Gastrocnemius medialis (tissue), 4 donors: ENCODE results near the gene AMOT. TPM values are rescaled to one million over a fixed set of nuclear protein-coding genes. Genes with fewer than 3 reads are reported as not detected.

Experiments used
- ATAC-seq, 2 donors: fragments of 150-250 bp; one replicate each; pipeline ENCODE4 v1.9.1; 2016
- DNase-seq, 2 donors: peaks; one replicate each; pipeline ENCODE4 v3.0.0-alpha.2; 2019
- H3K27ac ChIP-seq, 4 donors: fragments of 200-600 bp; sonication (generic); 1 replicate in 1 of 4; 2 replicates in 3 of 4; pipeline ENCODE4 v1.5.1; 2016 to 2018; ENCODE audit warnings: mild to moderate bottlenecking in 2 of 4, moderate library complexity in 1 of 4
- H3K27me3 ChIP-seq, 3 donors: fragments of 200-600 bp; sonication (generic) in 2 of 3; 1 replicate in 1 of 3; 2 replicates in 2 of 3; pipeline versions ENCODE4 v1.5.1 to v1.6.0; 2016 to 2019; ENCODE audit warnings: mild to moderate bottlenecking in 1 of 3, moderate library complexity in 1 of 3
- H3K36me3 ChIP-seq, 2 donors: fragments of 200-600 bp; sonication (generic) in 1 of 2; one replicate each; pipeline ENCODE4 v1.5.1; 2017 to 2018
- H3K4me1 ChIP-seq, 2 donors: fragments of 200-600 bp; sonication (generic) in 1 of 2; one replicate each; pipeline ENCODE4 v1.5.1; 2016 to 2017; ENCODE audit warnings: mild to moderate bottlenecking in 2 of 2
- H3K4me3 ChIP-seq, 4 donors: fragments of 200-600 bp; sonication (generic) in 3 of 4; 1 replicate in 1 of 4; 2 replicates in 3 of 4; pipeline ENCODE4 v1.5.1; 2016 to 2019; ENCODE audit warnings: mild to moderate bottlenecking in 2 of 4
- H3K9me3 ChIP-seq, 3 donors: fragments of 200-600 bp; sonication (generic) in 2 of 3; 1 replicate in 1 of 3; 2 replicates in 2 of 3; pipeline ENCODE4 v1.5.1; 2016 to 2019
- POLR2A ChIP-seq, 2 donors: fragments of 450-650 bp; IDR thresholded peaks; one replicate each; pipeline ENCODE4 v1.6.1; 2017; ENCODE audit warnings: antibody characterized with exemption in 2 of 2, mild to moderate bottlenecking in 2 of 2, moderate library complexity in 2 of 2
- in situ Hi-C, 4 donors: fragments of 200-750 bp; cut with MboI; loops; one replicate each; pipeline versions ENCODE4 v1.15.0 to v1.8.0; 2017; ENCODE audit warnings: low sequenced_read_pairs in 4 of 4
- intact Hi-C: fragments of 100-400 bp; cut with DNase I; formaldehyde crosslinking; loops from one replicate; pipeline ENCODE4 v1.15.1; 2023; ENCODE audit warnings: low total_unique reads
- total RNA-seq, 4 donors: library from RNA; depleted of rRNA; stranded (reverse); fragments of >200 nt; gene quantifications; one replicate each; pipeline versions ENCODE4 v1.1.0 to v1.2.3, GENCODE V29; 2016
- TF ChIP-seq, protein P1 (sequence below), 5 experiments: fragments of 450-650 bp in 3 of 5; fragments of 200-600 bp in 2 of 5; sonication (generic) in 2 of 5; IDR thresholded peaks in 4 of 5; conservative IDR thresholded peaks in 1 of 5; 1 replicate in 4 of 5; 2 replicates in 1 of 5; pipeline ENCODE4 v1.5.1; 2016 to 2019; ENCODE audit warnings: antibody characterized with exemption in 5 of 5, mild to moderate bottlenecking in 3 of 5, moderate library complexity in 3 of 5

AMOT gene
- total RNA-seq, 4 donors from 2014 or later: 10.2 to 48.1 (median 22.4) TPM

DNA sequence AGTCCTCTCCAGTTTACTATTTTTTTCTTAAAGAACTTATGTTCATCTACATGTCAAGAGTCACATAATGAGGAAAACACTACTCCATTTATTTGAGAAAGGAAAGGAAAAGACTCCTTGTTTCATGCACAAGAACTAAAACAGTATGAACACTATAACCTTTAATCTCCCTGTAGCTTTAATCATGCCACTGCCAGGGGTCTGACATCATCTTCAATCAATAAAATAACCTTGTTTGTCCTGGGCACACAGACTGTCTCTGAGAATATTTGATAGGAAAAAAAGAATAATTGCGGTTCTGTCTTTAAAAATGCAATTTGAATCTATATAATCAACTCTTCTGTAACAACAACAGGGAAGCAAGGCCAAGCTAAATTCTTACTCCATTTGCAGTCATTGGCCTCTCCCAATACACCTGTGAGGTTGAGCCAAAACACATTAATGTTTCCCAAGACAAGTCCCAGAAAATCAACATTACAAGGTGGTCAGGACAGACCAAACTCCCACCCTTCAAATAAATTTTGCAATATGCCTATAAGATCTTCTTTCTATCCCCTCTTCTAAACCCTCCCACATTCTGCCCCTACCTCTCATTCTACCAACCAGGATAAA lies 13.2 kb downstream of the AMOT start:
- H3K4me3 ChIP-seq: no peak overlapping the region
- intact Hi-C loops: no loop called here
- H3K4me1 ChIP-seq: peaks cover 16 to 18% of the 10 kb centered on the region in 2 donors
- no peak for ATAC-seq
- TF ChIP-seq, protein P1, sequence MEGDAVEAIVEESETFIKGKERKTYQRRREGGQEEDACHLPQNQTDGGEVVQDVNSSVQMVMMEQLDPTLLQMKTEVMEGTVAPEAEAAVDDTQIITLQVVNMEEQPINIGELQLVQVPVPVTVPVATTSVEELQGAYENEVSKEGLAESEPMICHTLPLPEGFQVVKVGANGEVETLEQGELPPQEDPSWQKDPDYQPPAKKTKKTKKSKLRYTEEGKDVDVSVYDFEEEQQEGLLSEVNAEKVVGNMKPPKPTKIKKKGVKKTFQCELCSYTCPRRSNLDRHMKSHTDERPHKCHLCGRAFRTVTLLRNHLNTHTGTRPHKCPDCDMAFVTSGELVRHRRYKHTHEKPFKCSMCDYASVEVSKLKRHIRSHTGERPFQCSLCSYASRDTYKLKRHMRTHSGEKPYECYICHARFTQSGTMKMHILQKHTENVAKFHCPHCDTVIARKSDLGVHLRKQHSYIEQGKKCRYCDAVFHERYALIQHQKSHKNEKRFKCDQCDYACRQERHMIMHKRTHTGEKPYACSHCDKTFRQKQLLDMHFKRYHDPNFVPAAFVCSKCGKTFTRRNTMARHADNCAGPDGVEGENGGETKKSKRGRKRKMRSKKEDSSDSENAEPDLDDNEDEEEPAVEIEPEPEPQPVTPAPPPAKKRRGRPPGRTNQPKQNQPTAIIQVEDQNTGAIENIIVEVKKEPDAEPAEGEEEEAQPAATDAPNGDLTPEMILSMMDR (IDR thresholded peaks at IDR 0.05 in 4 of 5, conservative IDR thresholded peaks at IDR 0.05 in 1 of 5): no peak
- TF ChIP-seq POLR2A (IDR thresholded peaks at IDR 0.05): no peak
- no peak overlapping the region for H3K27ac ChIP-seq
- DNase-seq: no peak
- no peaks in the 10 kb centered on the region for H3K9me3 ChIP-seq
- in situ Hi-C loops: no loop called here
- H3K36me3 ChIP-seq: no peaks in the 10 kb centered on the region
- no peaks in the 10 kb centered on the region for H3K27me3 ChIP-seq

DNA sequence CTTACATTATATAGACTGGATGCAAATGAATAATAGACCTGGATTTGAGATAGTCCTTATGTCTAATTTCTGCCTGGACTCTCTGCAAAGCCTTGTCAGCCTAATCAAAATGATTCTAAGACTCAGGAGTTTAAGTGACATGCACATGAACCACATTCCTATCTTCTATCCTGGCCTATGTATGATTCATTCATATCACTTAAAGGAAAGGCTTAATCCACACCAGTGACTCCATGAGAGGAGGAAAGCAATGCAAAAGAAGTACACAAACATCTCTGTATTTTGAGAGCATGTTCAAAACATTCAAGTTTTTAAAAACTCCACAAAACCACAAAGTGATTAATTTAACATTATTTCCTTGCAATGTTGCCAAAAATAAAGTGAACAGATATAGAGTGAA lies 14.6 kb downstream of the AMOT start:
- Histone ChIP-seq H3K4me1 (peaks cover 10 to 17% of the 10 kb centered on the region in 2 donors), H3K27me3 (no peaks in the 10 kb centered on the region), H3K27ac (no peak overlapping the region), H3K36me3 (no peaks in the 10 kb centered on the region), H3K9me3 (no peaks in the 10 kb centered on the region), H3K4me3 (no peak overlapping the region)
- in situ Hi-C loops: no loop called here
- no peak for ATAC-seq
- intact Hi-C loops: no loop called here
- TF ChIP-seq POLR2A (IDR thresholded peaks at IDR 0.05): no peak
- TF ChIP-seq, protein P1 (IDR thresholded peaks at IDR 0.05 in 4 of 5, conservative IDR thresholded peaks at IDR 0.05 in 1 of 5): no peak
- DNase-seq: no peak

DNA sequence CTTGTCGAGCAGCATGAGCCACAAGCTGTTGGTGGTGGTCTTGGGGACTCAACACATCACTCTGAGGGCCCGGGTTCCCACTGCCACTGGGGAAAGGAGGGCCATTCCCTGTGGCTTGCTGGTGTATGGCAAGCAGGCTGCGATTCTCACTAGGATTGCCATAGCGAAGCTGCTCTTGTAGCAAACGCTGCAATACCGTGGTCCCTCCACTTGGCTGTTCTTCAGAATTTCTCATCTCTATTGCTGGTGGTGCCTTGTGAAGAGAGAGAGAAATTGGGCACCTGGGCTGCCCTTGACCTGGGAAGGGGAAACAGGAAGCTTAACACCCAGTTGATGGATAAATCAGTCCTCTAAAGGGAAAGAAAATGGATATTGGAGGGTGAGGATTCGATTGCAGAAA lies 17.7 kb downstream of the AMOT start:
- no peaks in the 10 kb centered on the region for H3K27me3 ChIP-seq
- DNase-seq: no peak
- intact Hi-C loops: no loop called here
- no peaks in the 10 kb centered on the region for H3K9me3 ChIP-seq
- no peak overlapping the region for H3K4me3 ChIP-seq
- peaks cover 29 to 34% of the 10 kb centered on the region in 2 donors for H3K4me1 ChIP-seq
- in situ Hi-C loops: no loop called here
- TF ChIP-seq, protein P1 (IDR thresholded peaks at IDR 0.05 in 4 of 5, conservative IDR thresholded peaks at IDR 0.05 in 1 of 5): no peak
- TF ChIP-seq POLR2A (IDR thresholded peaks at IDR 0.05): no peak
- no peaks in the 10 kb centered on the region for H3K36me3 ChIP-seq
- H3K27ac ChIP-seq: no peak overlapping the region
- no peak for ATAC-seq

DNA sequence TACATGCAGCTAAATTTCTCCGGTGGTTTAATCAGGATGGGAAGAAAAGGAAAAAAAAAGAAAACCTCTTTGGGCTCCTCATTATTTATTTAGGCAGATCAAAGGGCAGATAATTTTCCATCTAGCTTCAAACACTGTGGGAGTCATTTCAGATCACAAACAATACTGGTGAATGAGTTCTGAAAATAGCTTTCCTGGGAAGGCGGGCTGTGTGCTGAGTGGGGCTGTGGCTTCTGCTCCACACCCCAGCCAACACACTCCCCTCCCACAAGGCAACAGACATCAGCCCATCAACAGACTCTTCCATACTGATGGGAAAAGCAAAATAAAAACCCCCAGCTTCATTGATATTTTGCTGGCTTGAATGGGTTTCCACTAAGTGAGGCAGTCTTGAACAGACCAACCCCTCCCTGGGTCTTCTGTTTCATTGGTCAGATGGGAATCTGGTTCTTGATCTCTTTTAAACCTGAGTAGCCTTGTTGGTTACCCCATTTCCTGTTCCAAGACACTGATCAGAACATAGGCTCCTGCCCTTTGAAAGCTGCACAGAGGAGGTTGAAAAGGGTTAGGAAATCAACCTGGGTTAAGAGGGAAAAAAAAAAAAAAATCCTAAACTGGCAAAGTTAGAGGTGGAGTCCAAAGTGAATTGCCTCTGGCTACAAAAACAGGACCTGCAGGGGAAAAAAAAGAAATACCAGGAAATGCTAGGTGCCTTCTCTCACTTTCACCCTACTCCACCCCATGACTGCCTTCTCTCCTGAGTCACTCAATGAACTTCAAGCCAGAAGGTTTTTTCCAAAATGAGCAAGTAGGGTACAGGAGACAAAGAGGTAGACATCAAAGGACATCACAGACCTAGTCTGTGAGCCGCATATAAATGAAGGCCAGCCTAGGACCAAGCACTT lies 20.0 kb downstream of the AMOT start:
- Histone ChIP-seq H3K27me3 (no peaks in the 10 kb centered on the region), H3K4me1 (peaks cover 31 to 38% of the 10 kb centered on the region in 2 donors), H3K9me3 (no peaks in the 10 kb centered on the region), H3K4me3 (no peak overlapping the region), H3K36me3 (no peaks in the 10 kb centered on the region), H3K27ac (peak overlapping the region in 2 of 4 donors; percentile 29 to 73)
- in situ Hi-C loops: no loop called here
- intact Hi-C loops: no loop called here
- no peak for ATAC-seq
- DNase-seq: no peak
- TF ChIP-seq, protein P1 (IDR thresholded peaks at IDR 0.05 in 4 of 5, conservative IDR thresholded peaks at IDR 0.05 in 1 of 5): no peak
- no peak for TF ChIP-seq POLR2A (IDR thresholded peaks at IDR 0.05)
